IPS DF 6.9 (cell line): Measurements from ENCODE around the gene LMX1A.

ENCODE experiments used
- DNase-seq: peaks from one replicate; pipeline ENCODE4 v3.0.0-alpha.2; 2013; ENCODE audit warnings: low read depth, low spot score
- H3K27ac ChIP-seq: one replicate; pipeline ENCODE4 v1.5.1; 2013; ENCODE audit warnings: low read length, control low read depth
- H3K27me3 ChIP-seq: 2 replicates; pipeline ENCODE4 v1.6.1; 2013; ENCODE audit warnings: mild to moderate bottlenecking, low read length; ENCODE audit not compliant: control insufficient read depth, insufficient read depth
- H3K36me3 ChIP-seq: 2 replicates; pipeline ENCODE4 v1.6.1; 2013; ENCODE audit warnings: low read length; ENCODE audit not compliant: control insufficient read depth, insufficient read depth
- H3K4me1 ChIP-seq: 2 replicates; pipeline ENCODE4 v1.6.1; 2013; ENCODE audit warnings: low read length; ENCODE audit not compliant: control insufficient read depth, insufficient read depth
- H3K4me3 ChIP-seq: 2 replicates; pipeline ENCODE4 v1.5.1; 2013; ENCODE audit warnings: mild to moderate bottlenecking, low read length
- H3K9me3 ChIP-seq: 2 replicates; pipeline ENCODE4 v1.6.1; 2013; ENCODE audit warnings: low read length, inconsistent platforms; ENCODE audit not compliant: control insufficient read depth, insufficient read depth
- WGBS: extraction: QIAGEN DNeasy Blood & Tissue Kit; methylation state at CpG from one replicate; pipeline ENCODE4 v1.1.7; 2013; ENCODE audit warnings: mixed read lengths, missing lambda C conversion rate; ENCODE audit not compliant: insufficient read length, insufficient coverage; 5-methylcytosine and 5-hydroxymethylcytosine counted together

LMX1A gene

GRCh38 chr1:165365341-165365740 lies 8.8 kb upstream of the LMX1A start:
- Histone ChIP-seq H3K27ac (no peak overlapping the region), H3K27me3 (0 out of 2 replicates have a peak, but pooled peaks cover 2% of the 10 kb centered on the region), H3K36me3 (no peaks in the 10 kb centered on the region), H3K4me3 (no peak overlapping the region), H3K4me1 (no peaks in the 10 kb centered on the region), H3K9me3 (no peaks in the 10 kb centered on the region)
- no peak for DNase-seq
- 100% methylated on average over 1 of the region's 2 CpGs for WGBS

GRCh38 chr1:165364568-165365133 lies 8.1 kb upstream of the LMX1A start:
- no CpG with 5 or more reads among the region's 6 CpGs for WGBS
- Histone ChIP-seq H3K27ac (no peak overlapping the region), H3K4me3 (no peak overlapping the region), H3K4me1 (no peaks in the 10 kb centered on the region), H3K36me3 (no peaks in the 10 kb centered on the region), H3K27me3 (0 out of 2 replicates have a peak, but pooled peaks cover 2% of the 10 kb centered on the region), H3K9me3 (no peaks in the 10 kb centered on the region)
- DNase-seq: no peak

DNA sequence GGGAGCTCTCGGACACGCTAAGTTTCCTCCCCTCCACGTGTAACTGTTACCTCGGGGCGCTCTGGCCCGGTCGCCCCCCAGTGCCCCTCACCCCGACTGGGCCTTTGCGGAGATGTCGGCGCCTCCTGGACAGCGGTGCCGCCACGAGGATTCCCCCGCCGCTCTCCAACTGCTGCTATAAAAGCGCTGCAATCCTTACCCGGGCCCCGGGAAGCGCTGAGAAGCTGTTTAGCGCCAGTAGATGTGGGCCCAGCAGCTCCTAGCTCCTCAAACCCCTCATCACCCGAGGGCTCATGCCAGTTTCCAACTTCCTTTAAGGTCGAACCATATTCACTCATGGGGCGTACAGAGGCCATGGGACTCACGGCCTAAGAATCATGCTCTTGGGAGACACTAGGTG lies 361 bp upstream of the LMX1A start:
- Histone ChIP-seq H3K9me3 (no peaks in the 10 kb centered on the region), H3K36me3 (no peaks in the 10 kb centered on the region), H3K27me3 (peaks cover 65% of the 10 kb centered on the region), H3K4me3 (peak overlapping the region; percentile 48; the same call in 1 of the 2 replicates), H3K4me1 (peaks cover 9% of the 10 kb centered on the region), H3K27ac (no peak overlapping the region)
- no peak for DNase-seq
- no CpG with 5 or more reads among the region's 25 CpGs for WGBS

- H3K27ac ChIP-seq: no peak overlapping the region
- H3K4me3 ChIP-seq: peak overlapping the region; percentile 48; the same call in 1 of the 2 replicates
- WGBS: no CpG with 5 or more reads among the region's 53 CpGs
- H3K36me3 ChIP-seq: no peaks in the 10 kb centered on the region
- H3K27me3 ChIP-seq: peaks cover 69% of the 10 kb centered on the region
- no peaks in the 10 kb centered on the region for H3K9me3 ChIP-seq
- DNase-seq: no peak
- H3K4me1 ChIP-seq: peaks cover 9% of the 10 kb centered on the region
These were observed 1.2 kb downstream of the LMX1A start for GRCh38 chr1:165355139-165355976.

- WGBS: no CpG with 5 or more reads among the region's 22 CpGs
- H3K4me1 ChIP-seq: peaks cover 9% of the 10 kb centered on the region
- H3K27ac ChIP-seq: no peak overlapping the region
- H3K4me3 ChIP-seq: peak overlapping the region; percentile 23; the same call in 1 of the 2 replicates
- H3K27me3 ChIP-seq: peaks cover 69% of the 10 kb centered on the region
- no peak for DNase-seq
- H3K9me3 ChIP-seq: no peaks in the 10 kb centered on the region
- no peaks in the 10 kb centered on the region for H3K36me3 ChIP-seq
These were observed 1.8 kb downstream of the LMX1A start for GRCh38 chr1:165354739-165355138.

GRCh38 chr1:165353731-165354671 lies 2.5 kb downstream of the LMX1A start:
- WGBS: no CpG with 5 or more reads among the region's 52 CpGs
- peaks cover 9% of the 10 kb centered on the region for H3K4me1 ChIP-seq
- no peaks in the 10 kb centered on the region for H3K9me3 ChIP-seq
- no peaks in the 10 kb centered on the region for H3K36me3 ChIP-seq
- peaks cover 69% of the 10 kb centered on the region for H3K27me3 ChIP-seq
- no peak overlapping the region for H3K27ac ChIP-seq
- DNase-seq: peak; percentile 13
- peak overlapping the region; percentile 13; the same call in 1 of the 2 replicates for H3K4me3 ChIP-seq

GRCh38 chr1:165352442-165353293 lies 3.8 kb downstream of the LMX1A start:
- Histone ChIP-seq H3K4me3 (peak overlapping the region; percentile 3; the same call in 1 of the 2 replicates), H3K27me3 (peaks cover 62% of the 10 kb centered on the region)
- no CpG with 5 or more reads among the region's 59 CpGs for WGBS

DNA sequence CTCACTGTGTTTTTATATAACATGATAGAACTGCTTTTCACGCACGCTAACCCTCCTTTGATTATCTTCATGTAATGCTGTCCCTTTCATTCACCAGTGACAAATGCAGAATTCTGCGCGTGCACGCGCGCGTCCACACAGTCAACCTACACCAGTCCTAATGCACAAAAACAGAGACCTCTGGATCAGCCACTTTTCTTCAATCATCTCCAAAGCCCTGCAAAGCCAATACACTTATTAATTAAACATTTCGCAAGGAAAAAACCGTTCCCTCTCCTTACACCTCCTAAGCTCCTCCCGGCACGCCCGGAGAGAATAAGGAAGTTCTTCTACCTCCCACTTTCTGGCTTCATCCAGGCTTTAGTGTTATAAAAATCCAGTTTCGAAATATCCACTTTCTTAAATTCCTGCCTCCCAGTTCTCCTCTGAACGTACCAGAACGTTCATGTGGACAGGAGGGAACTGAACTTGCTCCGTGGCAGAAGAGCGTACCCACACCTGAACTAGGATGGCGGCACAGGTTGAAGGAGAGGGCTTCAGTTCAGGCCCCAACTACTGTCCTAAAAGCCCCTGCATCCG lies 4.6 kb downstream of the LMX1A start:
- no CpG with 5 or more reads among the region's 20 CpGs for WGBS
- H3K9me3 ChIP-seq: no peaks in the 10 kb centered on the region
- no peaks in the 10 kb centered on the region for H3K36me3 ChIP-seq
- peaks cover 9% of the 10 kb centered on the region for H3K4me1 ChIP-seq
- H3K4me3 ChIP-seq: peak overlapping the region; percentile 3; the same call in 1 of the 2 replicates
- no peak for DNase-seq
- H3K27me3 ChIP-seq: peaks cover 55% of the 10 kb centered on the region
- no peak overlapping the region for H3K27ac ChIP-seq

More at GRCh38 chr1:165352442-165353293, 3.8 kb downstream of the LMX1A start:
- DNase-seq: peak; percentile 35
- no peak overlapping the region for H3K27ac ChIP-seq
- peaks cover 9% of the 10 kb centered on the region for H3K4me1 ChIP-seq
- no peaks in the 10 kb centered on the region for H3K9me3 ChIP-seq
- no peaks in the 10 kb centered on the region for H3K36me3 ChIP-seq

GRCh38 chr1:165350840-165351239 lies 5.7 kb downstream of the LMX1A start:
- WGBS: no CpG with 5 or more reads among the region's 3 CpGs

More at GRCh38 chr1:165350840-165351239, 5.7 kb downstream of the LMX1A start:
- H3K36me3 ChIP-seq: no peaks in the 10 kb centered on the region
- H3K9me3 ChIP-seq: no peaks in the 10 kb centered on the region
- H3K4me3 ChIP-seq: no peak overlapping the region
- DNase-seq: no peak
- H3K27me3 ChIP-seq: peaks cover 45% of the 10 kb centered on the region
- peaks cover 9% of the 10 kb centered on the region for H3K4me1 ChIP-seq
- no peak overlapping the region for H3K27ac ChIP-seq
